Measurements from ENCODE around the gene CAMK2D.

CAMK2D gene

DNA sequence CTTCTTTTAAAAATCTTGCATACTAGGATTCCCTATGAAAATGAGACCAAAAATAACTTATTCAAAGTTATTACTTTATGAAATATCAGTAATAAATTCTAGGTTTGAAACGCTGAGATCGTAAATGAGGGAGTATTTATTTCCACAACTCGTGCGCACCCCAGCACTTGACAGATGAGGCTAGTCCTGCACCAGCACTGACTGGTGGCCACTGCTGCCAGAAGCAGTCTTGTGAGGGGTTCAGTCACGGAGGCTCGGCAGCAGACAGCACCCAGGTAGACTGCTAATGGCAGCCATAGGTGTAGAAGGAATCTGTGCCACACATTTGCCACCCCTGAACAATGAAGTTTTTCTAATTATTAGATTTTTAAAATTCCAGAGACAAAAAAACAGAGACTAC is 248.7 kb downstream of the CAMK2D start:
- TF ChIP-seq, protein P1, sequence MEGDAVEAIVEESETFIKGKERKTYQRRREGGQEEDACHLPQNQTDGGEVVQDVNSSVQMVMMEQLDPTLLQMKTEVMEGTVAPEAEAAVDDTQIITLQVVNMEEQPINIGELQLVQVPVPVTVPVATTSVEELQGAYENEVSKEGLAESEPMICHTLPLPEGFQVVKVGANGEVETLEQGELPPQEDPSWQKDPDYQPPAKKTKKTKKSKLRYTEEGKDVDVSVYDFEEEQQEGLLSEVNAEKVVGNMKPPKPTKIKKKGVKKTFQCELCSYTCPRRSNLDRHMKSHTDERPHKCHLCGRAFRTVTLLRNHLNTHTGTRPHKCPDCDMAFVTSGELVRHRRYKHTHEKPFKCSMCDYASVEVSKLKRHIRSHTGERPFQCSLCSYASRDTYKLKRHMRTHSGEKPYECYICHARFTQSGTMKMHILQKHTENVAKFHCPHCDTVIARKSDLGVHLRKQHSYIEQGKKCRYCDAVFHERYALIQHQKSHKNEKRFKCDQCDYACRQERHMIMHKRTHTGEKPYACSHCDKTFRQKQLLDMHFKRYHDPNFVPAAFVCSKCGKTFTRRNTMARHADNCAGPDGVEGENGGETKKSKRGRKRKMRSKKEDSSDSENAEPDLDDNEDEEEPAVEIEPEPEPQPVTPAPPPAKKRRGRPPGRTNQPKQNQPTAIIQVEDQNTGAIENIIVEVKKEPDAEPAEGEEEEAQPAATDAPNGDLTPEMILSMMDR (IDR thresholded peaks at IDR 0.05; ENCODE audit: extremely low read depth, missing control alignments): no peak
- DNase-seq (ENCODE audit: low spot score): no peak

DNA sequence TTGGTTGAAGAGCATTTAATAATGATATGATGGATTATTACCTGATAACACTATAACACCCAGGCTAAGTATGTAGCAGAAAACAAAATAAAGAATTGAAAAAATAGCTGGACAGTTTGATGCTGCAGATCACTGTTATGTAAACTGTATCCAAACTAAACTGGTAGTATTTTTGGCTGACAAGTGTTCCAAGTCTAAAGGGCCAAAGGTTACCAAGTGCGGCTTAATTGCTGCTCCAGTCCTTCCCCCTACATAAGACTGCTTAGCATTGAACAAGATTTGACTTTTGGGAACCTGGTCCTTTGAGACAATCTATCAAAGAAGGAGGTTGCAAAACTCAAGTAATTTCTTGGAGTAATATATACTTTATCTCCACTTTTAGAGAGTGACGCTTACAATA is 249.6 kb downstream of the CAMK2D start:
- TF ChIP-seq, protein P1 (IDR thresholded peaks at IDR 0.05; ENCODE audit: extremely low read depth, missing control alignments): no peak
- DNase-seq (ENCODE audit: low spot score): no peak

DNA sequence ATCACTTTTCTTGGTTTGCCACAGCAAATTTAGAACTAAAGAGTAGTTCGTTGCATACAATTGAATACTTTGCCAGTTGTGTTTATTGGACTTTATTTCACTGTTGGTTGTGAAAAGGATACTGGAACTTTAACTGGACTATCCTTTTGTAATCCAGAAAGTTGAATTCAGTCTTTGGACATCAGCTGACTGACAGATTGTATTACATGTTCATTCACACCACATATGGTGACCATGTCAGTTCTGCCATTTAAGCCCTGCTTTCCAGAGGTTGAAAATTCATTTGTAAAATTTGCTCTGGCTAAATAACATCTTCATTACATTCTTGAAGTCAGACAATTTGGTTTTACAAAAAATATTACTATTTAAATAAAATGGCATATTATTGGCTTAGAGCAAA is 251.7 kb downstream of the CAMK2D start:
- DNase-seq (ENCODE audit: low spot score): no peak
- TF ChIP-seq, protein P1 (IDR thresholded peaks at IDR 0.05; ENCODE audit: extremely low read depth, missing control alignments): no peak

DNA sequence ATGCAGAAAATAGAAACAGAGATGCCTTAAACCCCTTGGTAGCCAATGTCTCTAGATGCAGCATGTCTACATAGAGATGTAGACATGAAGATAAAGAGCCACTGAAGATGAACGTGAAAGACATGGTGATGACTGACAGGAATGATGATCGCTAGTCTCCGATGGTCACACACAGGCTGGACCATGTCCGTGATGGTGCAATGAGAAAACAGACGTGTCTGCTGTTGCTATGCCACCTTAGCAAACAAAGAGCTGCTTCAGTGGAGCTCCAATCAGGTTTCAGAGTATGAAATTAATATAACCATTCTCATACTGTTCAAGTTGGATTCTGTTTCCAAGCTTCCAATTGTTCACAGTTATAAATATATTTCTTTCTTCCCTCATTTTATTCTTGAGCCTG is 256.5 kb downstream of the CAMK2D start:
- no peak for DNase-seq (ENCODE audit: low spot score)
- TF ChIP-seq, protein P1 (IDR thresholded peaks at IDR 0.05; ENCODE audit: extremely low read depth, missing control alignments): no peak

DNA sequence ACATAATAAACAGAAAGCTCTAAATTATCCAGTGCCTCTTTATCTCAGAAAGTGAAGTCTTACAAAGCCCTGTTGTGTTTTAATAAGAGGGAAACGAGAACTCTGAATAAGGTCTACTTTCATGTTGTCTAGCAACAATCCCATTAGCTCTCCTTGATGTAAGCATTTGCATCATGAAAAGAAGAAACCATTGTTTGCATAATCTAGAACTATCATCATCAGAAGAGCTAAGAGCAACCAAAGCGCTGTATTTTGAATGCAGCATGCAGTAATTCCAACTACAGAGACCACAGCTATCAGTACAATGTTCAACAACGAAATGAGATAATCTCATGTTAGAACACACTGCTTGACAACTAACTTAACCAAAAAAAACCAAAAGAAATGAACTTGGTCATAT is 257.1 kb downstream of the CAMK2D start:
- DNase-seq (ENCODE audit: low spot score): no peak

DNA sequence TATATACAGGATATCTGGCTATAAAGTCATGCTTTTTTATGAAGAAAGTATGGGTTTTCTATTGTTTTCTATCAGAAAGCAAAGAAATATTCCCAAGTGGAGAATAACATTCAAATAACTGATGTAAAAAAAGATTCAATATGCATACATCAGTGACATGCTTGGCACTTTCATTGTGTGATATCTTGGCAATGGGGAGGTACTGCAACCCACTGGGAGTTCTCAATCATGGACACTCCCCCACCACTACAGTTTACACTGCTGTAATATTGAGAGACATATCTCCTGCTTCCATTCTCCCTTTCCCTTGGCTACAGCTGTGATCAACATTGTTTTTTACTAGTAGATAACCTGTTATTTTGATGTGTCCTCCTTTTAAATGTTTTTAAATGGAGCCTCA is 257.8 kb downstream of the CAMK2D start:
- TF ChIP-seq, protein P1 (IDR thresholded peaks at IDR 0.05; ENCODE audit: extremely low read depth, missing control alignments): no peak
- DNase-seq (ENCODE audit: low spot score): no peak

More for the DNA sequence above, 257.1 kb downstream of the CAMK2D start:
- TF ChIP-seq, protein P1 (IDR thresholded peaks at IDR 0.05; ENCODE audit: extremely low read depth, missing control alignments): no peak

DNA sequence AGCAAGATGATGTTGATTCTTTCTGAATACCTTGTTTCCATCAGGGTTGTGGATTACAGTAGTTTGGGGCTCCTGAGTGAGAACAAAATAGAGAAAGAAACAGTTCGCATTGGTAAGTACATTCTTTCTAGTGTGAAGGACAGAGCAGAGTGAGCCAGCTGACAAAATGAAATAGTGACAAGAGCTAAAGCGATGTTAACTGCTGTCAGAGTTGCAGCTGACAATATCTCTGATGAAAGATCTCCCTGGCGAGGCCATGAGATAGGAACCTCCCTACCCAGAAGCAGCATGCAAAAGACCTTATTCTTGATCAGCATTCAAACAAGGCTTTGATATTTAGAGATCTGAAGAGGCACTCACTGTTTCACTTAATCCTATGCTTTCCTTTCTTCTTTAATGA is 258.6 kb downstream of the CAMK2D start:
- no peak for DNase-seq (ENCODE audit: low spot score)
- TF ChIP-seq, protein P1 (IDR thresholded peaks at IDR 0.05; ENCODE audit: extremely low read depth, missing control alignments): no peak
